AG09309 (cell line): Measurements from ENCODE around the gene AGAP1.

Experiments
- DNase-seq: peaks from one replicate; pipeline ENCODE4 v3.0.0-alpha.2; 2010; ENCODE audit warnings: low read depth
- H3K4me3 ChIP-seq: 2 replicates; pipeline ENCODE4 v1.5.1; 2011; ENCODE audit warnings: mild to moderate bottlenecking, low read depth, low read length, moderate library complexity; ENCODE audit not compliant: control insufficient read depth
- TF ChIP-seq, protein P1 (sequence below): IDR thresholded peaks from 2 replicates; pipeline ENCODE4 v1.5.1; 2011; ENCODE audit warnings: mild to moderate bottlenecking, low read depth, low read length, inconsistent platforms; ENCODE audit not compliant: insufficient read depth, control insufficient read depth; ENCODE audit errors: missing control alignments

The AGAP1 gene

DNA sequence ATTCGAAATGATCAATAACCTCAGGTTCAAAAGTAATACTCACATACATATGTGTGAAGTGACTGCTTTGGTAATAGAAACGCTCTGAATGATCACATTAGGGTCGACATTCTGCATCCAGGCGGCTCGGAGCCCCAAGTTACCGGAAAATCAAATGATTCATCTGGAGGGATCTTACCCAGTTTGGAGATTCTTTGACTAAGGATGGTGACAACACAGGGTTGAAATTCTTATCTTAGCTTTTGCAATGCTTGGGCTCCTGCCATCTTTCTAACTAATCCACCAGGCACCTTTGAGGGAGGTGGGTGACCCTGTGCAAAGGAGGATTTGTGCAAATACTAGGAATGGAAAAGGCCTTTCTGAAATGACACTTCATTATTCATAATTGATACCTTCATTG, 663.5 kb downstream of the AGAP1 start:
- DNase-seq: no peak
- no peak overlapping the region for H3K4me3 ChIP-seq
- TF ChIP-seq, protein P1, sequence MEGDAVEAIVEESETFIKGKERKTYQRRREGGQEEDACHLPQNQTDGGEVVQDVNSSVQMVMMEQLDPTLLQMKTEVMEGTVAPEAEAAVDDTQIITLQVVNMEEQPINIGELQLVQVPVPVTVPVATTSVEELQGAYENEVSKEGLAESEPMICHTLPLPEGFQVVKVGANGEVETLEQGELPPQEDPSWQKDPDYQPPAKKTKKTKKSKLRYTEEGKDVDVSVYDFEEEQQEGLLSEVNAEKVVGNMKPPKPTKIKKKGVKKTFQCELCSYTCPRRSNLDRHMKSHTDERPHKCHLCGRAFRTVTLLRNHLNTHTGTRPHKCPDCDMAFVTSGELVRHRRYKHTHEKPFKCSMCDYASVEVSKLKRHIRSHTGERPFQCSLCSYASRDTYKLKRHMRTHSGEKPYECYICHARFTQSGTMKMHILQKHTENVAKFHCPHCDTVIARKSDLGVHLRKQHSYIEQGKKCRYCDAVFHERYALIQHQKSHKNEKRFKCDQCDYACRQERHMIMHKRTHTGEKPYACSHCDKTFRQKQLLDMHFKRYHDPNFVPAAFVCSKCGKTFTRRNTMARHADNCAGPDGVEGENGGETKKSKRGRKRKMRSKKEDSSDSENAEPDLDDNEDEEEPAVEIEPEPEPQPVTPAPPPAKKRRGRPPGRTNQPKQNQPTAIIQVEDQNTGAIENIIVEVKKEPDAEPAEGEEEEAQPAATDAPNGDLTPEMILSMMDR: no peak

DNA sequence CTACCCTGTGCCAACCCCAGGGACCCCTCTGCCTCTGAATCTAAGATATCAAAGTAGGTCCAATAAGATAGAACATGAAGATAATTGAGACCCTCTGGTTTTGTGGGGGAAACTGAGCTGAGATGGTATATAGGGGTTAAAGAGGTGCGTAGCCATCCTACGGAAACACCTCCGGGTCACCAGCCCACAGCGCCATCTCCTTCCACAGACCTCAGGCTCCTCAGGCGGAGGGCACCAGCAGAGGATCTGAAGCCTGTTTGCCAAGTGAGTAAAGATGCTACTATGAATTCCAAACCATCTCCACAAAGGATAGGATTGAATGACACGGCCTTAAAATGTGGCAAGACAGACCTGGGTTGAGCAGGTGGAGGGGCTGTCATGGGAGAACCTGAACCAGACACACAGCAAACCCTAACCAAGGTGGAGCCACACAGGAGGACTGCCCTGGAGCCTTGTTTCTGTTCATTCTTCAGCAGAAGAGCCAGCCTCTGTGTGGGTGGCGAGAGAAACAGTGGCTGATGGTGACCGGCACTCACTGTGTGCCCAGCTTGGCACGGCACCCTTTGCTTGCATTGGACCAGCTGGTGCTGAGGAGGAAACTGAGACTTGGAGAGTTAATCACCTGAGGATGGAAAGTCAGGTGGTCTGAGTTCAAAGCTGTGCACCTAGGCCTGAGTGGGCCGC, 664.1 kb downstream of the AGAP1 start:
- H3K4me3 ChIP-seq: no peak overlapping the region
- TF ChIP-seq, protein P1: no peak
- no peak for DNase-seq

DNA sequence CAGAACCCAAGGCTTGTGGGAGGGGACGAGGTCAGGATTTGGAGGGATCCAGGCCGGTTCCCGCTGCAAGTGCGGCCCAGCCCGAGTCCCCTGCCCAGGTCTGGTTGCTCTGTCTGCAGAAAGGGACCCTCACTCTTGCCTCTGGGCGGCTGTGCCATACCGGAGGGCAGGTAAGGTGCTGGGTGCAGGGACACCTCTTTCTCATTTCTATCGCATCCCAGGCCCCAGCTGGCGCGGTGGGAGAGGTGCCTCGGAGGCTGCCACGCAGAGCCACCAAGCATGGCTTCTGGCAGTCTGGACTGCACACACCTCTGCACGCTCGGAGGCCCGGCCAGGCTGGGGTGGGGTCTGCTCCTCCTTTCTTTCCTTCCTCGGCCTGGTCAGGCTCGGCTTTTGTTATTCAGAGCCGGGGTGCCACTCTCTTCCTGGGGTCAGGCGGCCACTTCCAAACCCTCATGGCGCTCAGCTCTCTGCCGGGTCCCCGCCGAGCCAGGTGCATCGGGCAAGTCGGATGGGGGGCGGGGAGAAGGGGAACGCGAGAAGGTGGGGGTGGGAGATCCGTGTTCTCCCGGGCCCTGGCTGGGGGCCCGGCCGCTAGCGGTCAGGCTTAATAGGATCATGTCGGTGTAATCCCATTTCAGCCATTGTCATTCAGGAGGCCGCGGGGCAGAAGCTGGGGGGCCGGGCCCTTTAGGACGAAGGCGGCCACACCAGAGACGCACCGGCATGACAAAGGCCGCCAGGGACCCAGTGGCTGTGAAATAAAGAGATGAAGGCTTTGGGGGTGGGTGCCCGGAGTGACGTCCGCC, 665.3 kb downstream of the AGAP1 start:
- no peak for DNase-seq
- TF ChIP-seq, protein P1: no peak
- no peak overlapping the region for H3K4me3 ChIP-seq

DNA sequence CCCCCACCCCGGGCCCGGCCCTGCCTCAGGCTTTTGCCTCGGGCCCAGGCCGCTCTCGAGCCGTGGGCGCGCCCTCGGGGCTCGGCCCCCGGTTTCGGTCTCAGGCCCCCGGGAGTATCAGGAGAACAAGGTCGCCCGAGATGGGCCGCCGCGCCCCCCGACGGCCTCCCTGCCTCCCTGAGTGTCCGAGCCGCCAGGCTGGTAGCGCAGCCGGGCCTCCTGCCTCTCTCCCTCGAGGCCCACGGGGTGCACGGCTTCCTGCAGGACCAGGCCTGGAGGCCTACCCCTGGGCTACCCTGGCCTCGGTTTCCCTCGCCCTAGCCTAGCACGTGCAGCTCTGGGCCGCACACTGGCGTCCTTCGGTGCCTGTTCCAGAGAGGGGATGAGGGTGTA, 665.9 kb downstream of the AGAP1 start:
- TF ChIP-seq, protein P1: no peak
- DNase-seq: no peak

DNA sequence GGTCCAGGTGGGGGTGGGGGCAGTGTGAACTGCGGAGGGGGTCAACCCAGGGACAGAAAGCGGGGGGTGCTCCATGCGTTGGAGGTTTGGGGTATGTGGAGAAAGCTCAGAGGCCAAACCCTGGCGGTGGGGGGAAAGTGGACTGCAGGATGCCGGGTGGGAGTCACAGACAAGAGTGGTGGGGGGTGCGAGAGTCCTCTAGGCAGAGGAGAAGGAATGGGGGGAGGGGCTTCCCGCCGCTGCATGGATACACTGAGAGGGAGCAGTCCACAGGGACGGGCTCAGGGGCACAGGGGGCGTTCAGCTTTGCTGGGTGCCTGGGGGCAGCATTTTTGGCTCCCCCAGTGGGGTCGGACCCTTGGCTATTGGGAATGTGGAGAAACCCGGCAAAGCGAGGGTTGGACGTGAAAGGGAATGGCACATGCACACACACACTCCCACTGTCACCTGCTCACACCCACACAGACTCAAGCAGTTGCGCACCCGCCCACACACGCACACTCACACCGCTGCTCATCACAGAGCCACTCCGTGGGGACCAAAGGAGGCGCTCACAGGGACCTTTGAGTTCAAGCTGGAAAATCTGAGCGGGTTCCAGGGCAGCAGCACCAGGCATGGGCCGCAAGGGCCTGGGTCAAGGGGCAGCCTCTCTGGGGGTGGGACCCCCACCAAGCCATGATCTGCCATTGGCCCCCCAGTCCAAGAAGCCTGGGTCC, 666.7 kb downstream of the AGAP1 start:
- DNase-seq: no peak
- no peak overlapping the region for H3K4me3 ChIP-seq
- TF ChIP-seq, protein P1: no peak

More for the DNA sequence above, 665.9 kb downstream of the AGAP1 start:
- no peak overlapping the region for H3K4me3 ChIP-seq

DNA sequence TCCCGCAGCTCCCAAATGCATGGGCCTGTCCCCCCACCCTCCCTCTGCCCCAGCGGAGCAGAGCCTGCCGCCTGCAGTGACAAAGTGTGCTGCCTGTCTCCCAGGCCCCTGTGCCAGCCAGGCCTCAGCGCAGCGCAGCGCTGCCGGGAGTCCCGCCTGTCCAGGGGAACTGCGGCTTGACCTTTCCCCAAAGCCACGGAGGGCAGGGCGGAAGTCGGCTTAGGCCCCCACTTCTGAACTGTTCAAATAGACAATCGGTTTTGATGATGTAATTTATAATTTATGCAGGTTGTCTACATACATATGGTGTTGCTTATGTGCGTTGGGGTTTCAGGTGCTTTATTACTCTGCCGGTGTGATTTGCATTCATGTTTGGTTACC, 667.2 kb downstream of the AGAP1 start:
- DNase-seq: no peak
- H3K4me3 ChIP-seq: no peak overlapping the region
- TF ChIP-seq, protein P1: no peak
